AG08396 (cell line): ENCODE results near the gene GPR87.

Experiments used
- DNase-seq: peaks from one replicate; pipeline ENCODE4 v3.0.0; 2012; ENCODE audit warnings: low spot score, mixed read lengths

Gene GPR87, protein sequence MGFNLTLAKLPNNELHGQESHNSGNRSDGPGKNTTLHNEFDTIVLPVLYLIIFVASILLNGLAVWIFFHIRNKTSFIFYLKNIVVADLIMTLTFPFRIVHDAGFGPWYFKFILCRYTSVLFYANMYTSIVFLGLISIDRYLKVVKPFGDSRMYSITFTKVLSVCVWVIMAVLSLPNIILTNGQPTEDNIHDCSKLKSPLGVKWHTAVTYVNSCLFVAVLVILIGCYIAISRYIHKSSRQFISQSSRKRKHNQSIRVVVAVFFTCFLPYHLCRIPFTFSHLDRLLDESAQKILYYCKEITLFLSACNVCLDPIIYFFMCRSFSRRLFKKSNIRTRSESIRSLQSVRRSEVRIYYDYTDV

DNA sequence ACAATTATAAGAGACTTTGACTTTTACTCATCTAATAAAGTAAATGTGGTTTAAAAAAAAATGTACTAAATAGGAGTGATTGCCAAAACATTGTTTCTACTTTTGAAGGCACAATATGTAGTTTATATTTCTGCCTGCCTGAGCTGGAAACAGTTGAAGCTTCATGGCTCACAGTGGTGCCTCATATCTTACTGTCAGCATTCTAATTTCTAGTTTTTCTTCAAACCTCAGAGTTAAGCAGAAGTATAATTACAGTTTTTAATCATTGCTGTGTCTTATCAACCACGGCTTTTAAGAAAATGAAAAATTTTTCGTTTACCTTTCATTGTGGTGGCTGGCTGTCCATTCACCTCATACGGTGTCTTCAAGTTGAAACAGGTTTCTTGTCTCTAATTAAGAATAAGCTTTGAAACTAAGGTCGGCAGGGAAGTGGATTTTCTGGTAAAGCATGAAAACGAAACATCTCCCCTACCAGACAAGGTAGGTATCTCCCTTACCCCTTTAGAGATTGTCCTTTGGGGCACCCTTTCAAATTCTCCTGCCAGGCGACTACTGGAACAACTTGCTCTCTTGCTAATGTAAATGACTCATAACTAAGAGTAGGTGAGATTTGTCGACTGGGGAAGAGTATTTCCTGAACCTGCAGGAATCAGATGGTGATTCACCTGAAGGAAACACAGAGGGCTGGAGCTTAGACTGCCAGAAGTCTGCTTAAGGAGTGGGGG lies at the start of gene GPR87:
Gene GPR87 (minus strand): TSS at position 554 of the 725 bp plus-strand sequence. CDS start 16,720 bp downstream, outside the sequence.
- no peak for DNase-seq

GRCh38 chr3:151362751-151363174 lies 46.1 kb upstream of the GPR87 start:
- no peak for DNase-seq

DNA sequence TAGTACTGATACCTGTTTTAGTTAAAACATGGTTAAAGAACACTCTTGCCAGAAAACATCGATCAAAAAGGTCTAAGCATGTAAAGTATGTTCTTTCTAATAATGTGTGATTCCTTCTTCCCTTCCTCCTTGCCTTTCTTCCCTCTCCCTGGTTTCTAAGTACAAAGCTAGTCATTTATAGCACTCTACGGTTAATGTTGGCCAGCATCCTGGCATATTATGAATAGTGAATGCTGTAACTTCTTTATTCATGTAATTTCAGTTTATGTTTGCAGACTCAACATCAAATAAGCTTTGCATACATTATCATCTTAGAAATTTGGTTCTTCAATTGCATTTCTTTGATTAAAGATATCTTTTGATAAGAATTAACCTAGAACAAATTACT lies 40.8 kb upstream of the GPR87 start:
- no peak for DNase-seq

GRCh38 chr3:151356794-151357462 lies 40.3 kb upstream of the GPR87 start:
- no peak for DNase-seq

GRCh38 chr3:151351648-151352047 lies 35.0 kb upstream of the GPR87 start:
- DNase-seq, result no peak

DNA sequence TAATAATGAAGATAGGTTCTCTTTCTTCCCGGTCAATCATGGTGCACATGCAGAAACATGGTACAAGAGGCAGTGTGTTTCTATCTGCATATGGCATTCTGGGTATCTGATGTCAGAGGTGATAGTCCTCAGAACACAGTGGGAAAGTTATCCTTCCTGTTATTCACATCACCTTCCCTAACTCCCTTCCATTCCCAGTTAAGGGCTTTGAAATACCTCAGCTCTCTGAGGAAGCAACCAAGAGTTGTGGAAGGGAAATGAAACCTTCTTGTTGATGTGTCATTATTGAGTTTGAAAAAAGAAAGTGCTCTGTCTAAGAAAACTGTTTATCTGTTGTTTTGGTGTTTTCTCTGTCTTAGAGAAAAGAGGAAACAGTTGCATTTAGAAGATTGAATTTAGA lies 34.6 kb upstream of the GPR87 start:
- no peak for DNase-seq

GRCh38 chr3:151350656-151351055 lies 34.0 kb upstream of the GPR87 start:
- no peak for DNase-seq

GRCh38 chr3:151347432-151347831 lies 30.8 kb upstream of the GPR87 start:
- DNase-seq, result no peak

DNA sequence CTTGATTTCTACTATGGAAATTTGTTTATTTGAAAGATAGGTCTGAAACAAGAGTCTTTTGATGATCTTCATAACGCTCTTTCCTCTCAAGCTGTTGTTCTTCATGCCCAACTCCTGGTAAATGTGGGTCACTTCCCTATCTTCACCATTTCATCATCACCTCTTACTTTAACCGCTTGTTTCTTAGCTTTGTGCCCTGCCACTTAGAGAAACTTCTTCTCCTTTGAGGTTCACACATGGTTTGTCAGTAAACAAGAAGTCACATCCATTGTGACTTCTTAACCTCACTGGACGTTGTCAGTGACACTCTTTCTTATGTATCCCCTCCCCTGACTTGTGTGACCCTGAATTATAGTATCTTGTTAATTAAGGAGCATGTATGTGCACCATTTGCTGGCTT lies 29.7 kb upstream of the GPR87 start:
- DNase-seq, result no peak

- DNase-seq, result peak; percentile 26
Measured at GRCh38 chr3:151345859-151346258, 29.2 kb upstream of the GPR87 start.

GRCh38 chr3:151331696-151332095 lies 15.1 kb upstream of the GPR87 start:
- DNase-seq, result no peak

- no peak for DNase-seq
Measured at GRCh38 chr3:151330899-151331298, 14.3 kb upstream of the GPR87 start.

DNA sequence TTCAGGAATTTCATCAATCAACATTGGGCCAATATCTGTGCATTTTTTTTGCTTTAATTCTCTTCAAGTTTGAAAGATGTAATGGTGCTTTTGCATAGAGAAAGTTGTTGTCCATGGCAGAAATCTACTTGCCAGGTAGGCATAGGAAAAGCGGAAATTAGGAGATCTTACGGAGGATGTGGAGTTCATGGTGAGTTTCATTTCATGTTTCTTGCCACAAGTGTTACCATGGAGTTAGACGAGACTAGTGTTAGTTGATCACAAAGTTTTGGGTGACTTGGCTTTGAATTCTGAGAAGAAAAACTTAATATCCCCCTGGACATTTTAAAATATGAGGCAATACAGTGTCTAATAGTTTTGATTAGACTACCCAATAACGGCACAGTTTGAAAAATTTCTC lies 13.8 kb upstream of the GPR87 start:
- DNase-seq, result no peak

DNA sequence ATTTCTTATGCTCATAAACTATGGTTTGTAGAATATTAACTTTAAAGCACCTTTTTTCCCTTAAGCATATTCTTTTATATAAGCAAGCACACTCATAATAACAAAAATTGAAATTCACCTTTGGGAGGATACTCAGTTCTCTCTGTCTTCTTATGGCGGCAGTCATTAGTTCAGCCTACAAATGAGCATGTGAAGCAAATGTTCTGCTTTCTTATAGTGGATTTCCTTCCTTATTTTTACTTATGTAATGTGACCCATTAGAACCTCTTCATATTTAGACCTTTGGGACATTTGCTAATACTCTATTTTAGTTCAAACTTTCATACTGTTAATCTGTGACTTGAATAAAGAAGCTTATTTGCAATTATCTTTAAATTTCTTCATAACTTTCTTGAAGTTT lies 12.7 kb upstream of the GPR87 start, which contains the start of gene P2RY13:
Gene P2RY13 (minus strand): TSS at position 187 of the 400 bp plus-strand sequence. CDS start 21 bp downstream, at position 166.
- no peak for DNase-seq

GRCh38 chr3:151328298-151328995 lies 11.8 kb upstream of the GPR87 start:
- DNase-seq, result no peak

DNA sequence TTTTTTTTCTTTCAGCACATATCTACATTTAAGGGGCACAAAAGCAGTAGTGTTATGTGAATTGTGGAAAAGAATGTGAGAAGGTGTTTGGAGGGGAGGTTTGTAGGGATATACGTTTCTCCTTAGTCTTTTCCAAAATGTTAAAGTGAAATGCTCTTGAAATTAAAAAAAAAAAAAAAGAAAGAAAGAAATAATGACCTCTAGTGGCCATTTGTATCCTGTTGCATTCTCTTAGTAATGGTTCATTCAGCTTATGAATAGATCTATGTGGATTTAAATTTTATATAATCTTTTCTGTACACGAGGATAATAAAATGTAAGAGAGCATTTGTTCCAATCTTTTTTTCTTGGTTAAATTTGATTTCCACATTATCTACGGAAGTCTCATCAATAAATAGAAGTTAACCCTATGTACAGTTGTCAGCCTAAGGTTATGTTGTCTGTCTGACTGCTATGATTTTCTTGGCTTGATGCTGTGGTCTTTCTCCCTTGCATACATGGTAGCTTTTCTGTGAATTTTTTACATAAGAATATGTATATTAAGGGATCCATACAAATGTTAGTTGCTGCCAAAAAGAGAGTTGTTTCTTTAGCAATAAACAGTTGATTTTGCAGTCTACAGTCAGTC lies 11.1 kb upstream of the GPR87 start:
- DNase-seq, result no peak

- DNase-seq, result no peak
Measured at GRCh38 chr3:151322511-151322910, 5.9 kb upstream of the GPR87 start.

GRCh38 chr3:151321526-151321925 lies 4.9 kb upstream of the GPR87 start:
- no peak for DNase-seq

GRCh38 chr3:151320131-151320530 lies 3.5 kb upstream of the GPR87 start:
- no peak for DNase-seq

GRCh38 chr3:151319628-151320027 lies 3.0 kb upstream of the GPR87 start:
- no peak for DNase-seq

DNA sequence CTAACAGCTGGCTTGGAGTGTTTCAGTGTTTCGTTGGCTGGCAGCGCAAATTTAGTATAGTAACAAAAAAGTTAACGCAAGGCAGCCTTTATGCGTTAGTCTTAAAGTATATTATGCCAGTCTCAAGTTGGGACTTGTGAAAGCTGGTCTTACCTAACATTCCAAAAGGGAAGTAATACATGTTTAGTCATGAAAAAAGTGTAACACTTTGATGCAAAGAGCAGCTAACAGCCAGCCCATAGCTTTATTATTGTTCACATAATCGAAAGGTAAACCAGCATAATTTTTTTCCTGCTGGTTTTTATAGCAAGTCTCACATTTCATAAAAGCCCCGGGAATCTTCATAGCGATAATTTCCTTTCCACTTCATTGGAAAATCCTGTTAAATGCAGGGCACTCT lies 2.4 kb upstream of the GPR87 start:
- DNase-seq, result no peak

GRCh38 chr3:151318313-151318712 lies 1.7 kb upstream of the GPR87 start:
- no peak for DNase-seq
